ENCODE measurements around the gene COL10A1.

DNA sequence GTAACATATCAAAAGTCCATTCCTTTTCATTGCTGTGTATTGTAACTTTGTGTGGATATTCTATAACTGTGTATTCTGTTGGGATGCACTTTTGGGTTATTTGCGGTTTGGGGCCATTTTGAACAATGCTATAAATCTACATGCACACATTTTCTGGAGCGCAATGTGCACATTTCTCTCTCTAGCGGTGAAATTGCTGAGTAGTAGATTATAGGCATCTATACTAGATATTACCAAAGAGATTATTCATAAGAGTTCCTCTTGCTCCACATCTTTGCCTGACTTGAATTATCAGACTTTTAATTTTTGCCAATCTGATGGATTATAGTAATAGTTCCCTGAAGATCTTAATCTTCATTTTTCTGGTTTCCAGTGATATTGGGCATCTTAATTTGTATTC lies 47.0 kb downstream of the COL10A1 start:
- TF ChIP-seq, protein P1, sequence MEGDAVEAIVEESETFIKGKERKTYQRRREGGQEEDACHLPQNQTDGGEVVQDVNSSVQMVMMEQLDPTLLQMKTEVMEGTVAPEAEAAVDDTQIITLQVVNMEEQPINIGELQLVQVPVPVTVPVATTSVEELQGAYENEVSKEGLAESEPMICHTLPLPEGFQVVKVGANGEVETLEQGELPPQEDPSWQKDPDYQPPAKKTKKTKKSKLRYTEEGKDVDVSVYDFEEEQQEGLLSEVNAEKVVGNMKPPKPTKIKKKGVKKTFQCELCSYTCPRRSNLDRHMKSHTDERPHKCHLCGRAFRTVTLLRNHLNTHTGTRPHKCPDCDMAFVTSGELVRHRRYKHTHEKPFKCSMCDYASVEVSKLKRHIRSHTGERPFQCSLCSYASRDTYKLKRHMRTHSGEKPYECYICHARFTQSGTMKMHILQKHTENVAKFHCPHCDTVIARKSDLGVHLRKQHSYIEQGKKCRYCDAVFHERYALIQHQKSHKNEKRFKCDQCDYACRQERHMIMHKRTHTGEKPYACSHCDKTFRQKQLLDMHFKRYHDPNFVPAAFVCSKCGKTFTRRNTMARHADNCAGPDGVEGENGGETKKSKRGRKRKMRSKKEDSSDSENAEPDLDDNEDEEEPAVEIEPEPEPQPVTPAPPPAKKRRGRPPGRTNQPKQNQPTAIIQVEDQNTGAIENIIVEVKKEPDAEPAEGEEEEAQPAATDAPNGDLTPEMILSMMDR (IDR thresholded peaks at IDR 0.05): no peak
- TF ChIP-seq POLR2A (IDR thresholded peaks at IDR 0.05): no peak

Data from esophagus squamous epithelium (tissue), 4 donors.